GM10266 (cell line): ENCODE results near the gene CCDC12.
A peak's percentile ranks its signal among the peaks of the same experiment; 100 is the strongest.

ENCODE experiments used
- DNase-seq: peaks from one replicate; pipeline ENCODE4 v3.0.0; 2012; ENCODE audit errors: extremely low spot score
- CTCF ChIP-seq: IDR thresholded peaks from 2 replicates; pipeline ENCODE4 v1.5.1; 2012; ENCODE audit warnings: mild to moderate bottlenecking, low read depth; ENCODE audit not compliant: control insufficient read depth, insufficient read depth; ENCODE audit errors: missing control alignments

The CCDC12 gene

GRCh38 chr3:46926871-46927717 lies 49.5 kb downstream of the CCDC12 start:
- peak; percentile 79 for DNase-seq
- no peak for TF ChIP-seq CTCF

GRCh38 chr3:46926447-46926846 lies 50.1 kb downstream of the CCDC12 start:
- no peak for TF ChIP-seq CTCF
- no peak for DNase-seq

- no peak for DNase-seq
- TF ChIP-seq CTCF: no peak
Observed at GRCh38 chr3:46926039-46926438, 50.5 kb downstream of the CCDC12 start.

- no peak for TF ChIP-seq CTCF
- no peak for DNase-seq
Observed at GRCh38 chr3:46925585-46925934, 51.0 kb downstream of the CCDC12 start.

GRCh38 chr3:46924921-46925584 lies 51.5 kb downstream of the CCDC12 start:
- no peak for DNase-seq
- TF ChIP-seq CTCF: no peak

GRCh38 chr3:46923559-46924350 lies 52.8 kb downstream of the CCDC12 start:
- DNase-seq: no peak
- peak; percentile 45 for TF ChIP-seq CTCF
